AML-193 (cell line): ENCODE measurements around the gene ZDHHC14.
"Not testable (repeated sequence)": the region's sequence is repeated elsewhere in the genome, so short reads cannot be mapped to it uniquely, and the experiment has no call there.

Source experiments
- DNase-seq, 2 experiments: peaks; one replicate each; lab custom pipeline; 2025; lab: John Stamatoyannopoulos, UW

ZDHHC14 gene

DNA sequence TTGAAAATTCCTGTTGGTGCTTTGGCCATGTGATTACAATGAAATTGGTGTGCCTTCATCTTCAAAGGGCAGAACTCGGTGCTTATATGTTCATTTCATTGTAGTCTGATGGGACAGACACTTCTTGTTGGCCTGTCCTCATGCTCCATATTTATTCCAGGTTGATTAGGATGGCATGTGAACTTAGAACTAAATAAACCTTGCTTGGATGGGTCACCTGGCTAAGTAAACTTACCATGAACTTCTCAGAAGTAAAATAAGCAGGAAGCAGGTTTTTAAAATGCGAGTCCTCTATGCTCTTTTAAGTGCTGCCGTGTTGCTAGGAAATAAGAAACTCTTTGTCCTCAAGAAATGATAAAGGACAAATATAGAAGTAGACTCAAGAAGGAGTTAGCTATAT, 26.7 kb downstream of the ZDHHC14 start:
- DNase-seq: no peak

- not testable (repeated sequence) for DNase-seq
Observed at GRCh38 chr6:157408427-157408826, 27.4 kb downstream of the ZDHHC14 start.

DNA sequence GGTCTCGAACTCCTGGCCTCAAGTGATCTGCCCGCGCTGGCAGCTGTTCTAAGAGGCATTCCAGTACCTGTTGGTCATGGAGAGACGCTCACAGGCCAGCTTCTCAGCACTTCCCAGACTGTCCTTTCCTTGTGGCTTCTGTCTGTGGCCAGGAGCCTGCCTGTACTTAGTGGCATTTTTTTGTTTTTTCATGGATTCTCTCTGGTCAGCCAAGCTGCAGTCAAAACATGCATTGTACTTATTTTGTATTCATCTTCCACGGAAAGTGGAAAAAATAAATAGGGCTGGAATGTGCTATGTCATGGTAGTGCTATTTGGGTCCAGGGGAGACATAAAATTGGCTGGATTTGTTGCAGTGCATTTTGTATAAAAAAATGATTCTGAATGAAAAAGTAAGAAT, 29.1 kb downstream of the ZDHHC14 start:
- DNase-seq: no peak

GRCh38 chr6:157411368-157411767, 30.4 kb downstream of the ZDHHC14 start:
- no peak for DNase-seq

GRCh38 chr6:157412791-157413190, 31.8 kb downstream of the ZDHHC14 start:
- no peak for DNase-seq

GRCh38 chr6:157420497-157420896, 39.5 kb downstream of the ZDHHC14 start:
- no peak for DNase-seq

DNA sequence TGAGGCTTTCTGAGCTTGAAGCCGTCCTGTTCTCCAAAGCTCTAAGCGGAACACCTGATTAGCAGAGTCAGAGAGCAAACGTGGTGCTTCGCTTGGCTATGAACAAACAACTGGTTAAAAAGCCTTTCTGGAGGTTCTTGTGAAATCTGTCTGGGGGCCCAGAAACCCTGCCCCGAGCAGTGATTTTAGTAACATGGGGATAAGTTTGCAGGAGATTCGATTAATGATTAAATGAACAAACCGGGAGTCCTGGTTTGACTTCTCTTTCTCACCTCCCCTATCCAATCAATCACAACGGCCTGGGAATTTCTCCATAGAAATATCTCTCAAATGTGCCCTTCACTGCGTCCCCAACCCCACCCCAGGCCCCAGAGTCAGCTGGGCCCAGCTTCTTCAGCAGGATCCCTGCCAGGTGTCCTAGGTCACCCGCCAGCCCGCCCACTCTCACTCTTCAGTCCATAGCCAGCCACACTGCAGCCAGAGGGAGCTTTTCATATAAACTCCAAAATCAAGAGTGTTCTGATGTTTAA, 43.6 kb downstream of the ZDHHC14 start:
- no peak for DNase-seq

DNA sequence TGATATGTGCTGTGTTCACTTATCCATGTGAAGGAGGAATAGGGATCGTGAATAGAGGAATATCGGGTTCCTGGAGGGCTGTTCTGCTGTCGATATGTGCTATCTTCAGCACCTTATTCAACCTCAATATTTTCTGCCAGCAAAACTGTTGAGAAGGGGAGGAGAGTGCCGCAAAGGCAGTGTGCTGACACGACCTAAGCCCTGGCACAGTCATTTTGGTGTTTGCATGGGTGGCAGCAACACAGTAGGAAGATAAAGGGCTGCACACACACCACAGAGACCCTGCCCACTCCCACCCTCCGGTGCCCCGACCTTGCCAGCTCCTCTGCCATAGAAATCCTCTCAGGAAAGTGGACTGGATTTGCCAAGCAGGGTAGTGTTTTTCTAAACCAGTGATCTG, 47.0 kb downstream of the ZDHHC14 start:
- DNase-seq: no peak

GRCh38 chr6:157428427-157429202, 47.6 kb downstream of the ZDHHC14 start:
- no peak for DNase-seq

DNA sequence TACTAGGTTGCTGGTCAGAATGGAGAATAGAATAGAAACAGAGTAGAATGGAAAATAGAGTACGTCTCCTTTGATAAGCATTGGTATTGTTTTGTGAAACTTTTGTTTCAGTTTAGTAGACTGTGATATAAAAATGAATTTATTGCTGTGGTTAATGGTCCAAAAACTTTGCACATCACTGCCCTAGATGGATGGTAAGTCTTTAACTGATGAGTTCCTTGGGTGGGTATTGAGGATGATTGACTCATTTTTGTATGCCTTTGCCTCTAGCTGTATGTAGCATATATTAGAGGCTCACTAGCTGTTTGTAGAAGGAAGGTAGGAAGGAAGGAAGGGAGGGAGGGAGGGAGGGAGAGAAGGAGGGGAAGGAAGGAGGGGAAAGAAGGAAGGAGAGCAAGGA, 48.3 kb downstream of the ZDHHC14 start:
- DNase-seq: no peak

- DNase-seq: no peak
Observed at GRCh38 chr6:157430834-157431233, 49.8 kb downstream of the ZDHHC14 start.

DNA sequence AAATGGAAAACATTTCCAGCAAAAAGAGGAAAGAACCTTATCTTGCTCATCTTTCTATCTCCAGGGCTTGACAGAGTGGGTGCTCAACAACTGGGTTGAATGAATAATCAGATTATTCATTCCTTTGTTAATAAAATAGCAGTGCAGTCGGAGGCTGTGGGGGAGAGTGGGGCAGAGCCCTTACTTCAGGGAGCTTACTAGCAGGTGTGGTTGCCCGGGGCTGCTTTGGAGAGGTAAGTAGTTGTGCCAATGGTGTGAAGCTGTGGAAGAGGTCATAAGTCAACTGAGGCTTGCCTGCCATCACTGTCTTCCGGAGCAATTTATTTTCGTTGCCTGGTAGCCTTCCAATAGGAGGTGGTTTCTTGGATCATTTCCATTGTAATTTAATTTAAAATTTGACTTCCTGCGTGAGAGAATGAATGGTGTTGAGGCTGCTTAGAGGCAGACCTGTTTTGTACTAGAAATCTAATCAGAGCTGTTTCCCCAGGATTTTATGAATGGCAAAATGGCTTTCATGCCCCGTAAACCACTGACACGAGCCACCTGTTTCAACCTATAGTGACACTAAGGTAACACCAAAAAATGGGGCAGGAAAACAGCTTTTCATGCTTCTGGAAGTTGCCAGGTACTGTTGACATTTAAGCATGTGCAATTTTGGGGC, 51.4 kb downstream of the ZDHHC14 start:
- no peak for DNase-seq

DNA sequence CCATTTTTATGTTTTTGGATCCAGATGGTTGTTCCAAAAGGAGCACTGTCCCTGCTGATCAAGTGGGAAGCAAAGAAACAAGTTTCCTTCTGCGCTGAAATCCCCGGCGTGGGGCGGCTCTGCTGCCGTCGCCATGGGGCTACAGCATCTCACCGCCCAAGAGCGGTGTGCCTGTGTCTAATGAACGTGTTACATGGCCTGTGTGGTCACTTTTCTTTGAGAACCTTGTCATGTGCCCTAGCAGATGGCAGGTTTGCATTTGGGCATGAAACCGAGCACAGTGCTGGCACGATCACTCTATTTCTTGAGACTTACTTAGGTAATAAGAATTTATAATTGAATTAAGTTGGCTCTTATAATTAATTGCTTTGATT, 51.9 kb downstream of the ZDHHC14 start:
- DNase-seq: no peak

- DNase-seq: no peak
Observed at GRCh38 chr6:157433678-157434081, 52.7 kb downstream of the ZDHHC14 start.

DNA sequence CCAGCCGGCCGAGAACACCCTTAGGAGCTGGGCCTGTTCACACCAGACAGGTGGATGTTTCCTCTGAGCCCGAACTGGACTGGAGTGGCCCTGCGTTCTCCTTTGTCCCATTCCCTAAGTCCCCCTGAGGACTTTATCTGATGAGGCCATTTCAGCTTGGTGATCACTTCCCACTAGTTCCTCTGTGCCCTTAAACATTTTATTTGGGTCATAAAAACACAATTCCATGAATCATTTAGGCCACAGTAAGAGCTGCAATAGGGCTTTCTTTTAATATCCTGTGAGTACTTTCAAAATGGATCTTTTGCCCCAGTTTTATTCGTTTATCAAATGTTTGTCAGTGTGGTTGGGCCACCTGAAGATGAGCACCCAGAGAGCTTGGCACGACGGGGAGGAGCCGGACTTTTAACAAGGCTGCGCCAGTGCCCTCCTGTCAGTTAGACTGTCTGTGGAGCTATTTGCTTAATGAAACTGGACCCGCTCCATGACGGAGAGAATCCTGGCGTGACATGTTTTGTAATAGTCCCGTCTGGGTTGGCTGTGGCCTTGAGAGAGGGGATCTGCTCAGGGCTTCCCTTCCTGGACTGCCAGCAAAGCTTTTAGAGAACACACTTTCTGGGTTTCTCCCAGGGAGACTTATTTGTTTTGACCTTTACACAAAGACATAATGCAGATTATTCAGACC, 53.5 kb downstream of the ZDHHC14 start:
- no peak for DNase-seq

DNA sequence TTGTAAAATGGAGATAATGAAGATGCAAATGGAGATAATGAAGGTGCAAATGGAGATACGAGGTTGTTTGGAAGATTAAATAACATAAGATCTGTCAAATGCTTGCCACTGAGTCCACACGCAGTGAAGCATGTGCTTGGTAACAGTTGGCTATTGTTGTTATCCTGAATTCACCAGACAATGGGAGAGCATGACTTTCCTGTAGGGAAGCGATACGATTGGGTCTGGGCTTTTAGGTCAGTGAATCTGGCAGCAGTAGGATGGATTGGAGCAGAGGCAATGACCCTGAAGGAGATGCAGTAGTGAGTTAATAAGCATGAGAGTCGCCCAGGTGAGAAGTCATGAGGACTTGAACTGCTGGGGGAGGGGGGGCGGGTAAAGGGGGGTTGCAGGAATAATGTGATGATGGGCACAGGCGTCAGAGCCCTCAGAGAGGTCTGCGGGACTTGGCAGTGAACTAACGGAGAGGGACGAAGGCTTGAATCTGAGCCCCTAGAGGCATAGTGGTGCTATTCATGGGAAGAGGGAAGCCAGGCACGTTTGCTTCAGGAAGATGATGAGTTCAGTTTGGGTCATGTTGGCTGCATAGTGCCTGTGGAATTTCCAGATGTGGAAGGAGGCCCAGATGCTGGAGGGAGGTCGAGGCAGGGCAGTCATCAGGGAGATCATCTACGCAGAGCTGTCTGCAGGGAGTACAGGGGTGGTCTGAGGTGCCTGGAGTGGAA, 55.4 kb downstream of the ZDHHC14 start:
- DNase-seq: no peak

DNA sequence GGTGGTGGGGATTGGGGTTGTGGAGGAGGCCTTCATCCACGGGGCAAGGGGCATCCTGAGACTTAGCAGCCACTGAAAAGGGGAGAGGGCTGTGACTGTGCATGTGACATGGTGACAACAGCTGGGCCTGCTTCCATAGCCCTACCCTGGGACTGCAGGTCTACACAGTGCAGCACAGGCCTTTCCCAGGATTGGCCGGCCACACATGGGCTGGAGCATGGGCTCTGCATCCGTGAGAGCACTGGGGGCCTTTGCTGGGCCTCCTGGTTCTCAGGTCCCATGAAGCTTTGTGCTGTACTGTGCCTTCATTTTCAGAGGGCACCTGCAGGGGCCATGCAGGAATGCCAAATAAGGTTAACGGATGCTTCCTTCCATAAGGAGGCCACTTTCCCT, 56.0 kb downstream of the ZDHHC14 start:
- DNase-seq: no peak

GRCh38 chr6:157438611-157439111, 57.7 kb downstream of the ZDHHC14 start:
- DNase-seq: peak in 1 of 2 experiments; percentile 30

DNA sequence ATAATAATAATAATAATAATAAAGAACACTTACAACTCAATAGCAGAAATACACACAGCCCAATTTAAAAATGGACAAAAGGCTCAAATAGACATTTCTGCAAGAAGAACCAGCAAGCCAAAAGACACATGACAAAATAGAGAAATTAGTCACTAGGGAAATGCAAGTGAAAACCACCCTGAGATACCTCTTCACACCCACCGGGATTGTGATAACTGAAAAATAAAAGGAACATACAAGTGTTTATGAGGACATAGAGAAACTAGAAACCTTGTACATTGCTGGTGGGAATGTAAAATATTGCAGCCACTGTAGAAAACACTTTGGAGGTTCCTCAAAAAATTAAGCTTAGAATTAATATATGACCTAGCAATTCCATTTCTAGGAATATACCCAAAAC, 59.2 kb downstream of the ZDHHC14 start:
- no peak for DNase-seq

- DNase-seq: peak; percentile 59 to 71
Observed at GRCh38 chr6:157442291-157442690, 61.3 kb downstream of the ZDHHC14 start.

DNA sequence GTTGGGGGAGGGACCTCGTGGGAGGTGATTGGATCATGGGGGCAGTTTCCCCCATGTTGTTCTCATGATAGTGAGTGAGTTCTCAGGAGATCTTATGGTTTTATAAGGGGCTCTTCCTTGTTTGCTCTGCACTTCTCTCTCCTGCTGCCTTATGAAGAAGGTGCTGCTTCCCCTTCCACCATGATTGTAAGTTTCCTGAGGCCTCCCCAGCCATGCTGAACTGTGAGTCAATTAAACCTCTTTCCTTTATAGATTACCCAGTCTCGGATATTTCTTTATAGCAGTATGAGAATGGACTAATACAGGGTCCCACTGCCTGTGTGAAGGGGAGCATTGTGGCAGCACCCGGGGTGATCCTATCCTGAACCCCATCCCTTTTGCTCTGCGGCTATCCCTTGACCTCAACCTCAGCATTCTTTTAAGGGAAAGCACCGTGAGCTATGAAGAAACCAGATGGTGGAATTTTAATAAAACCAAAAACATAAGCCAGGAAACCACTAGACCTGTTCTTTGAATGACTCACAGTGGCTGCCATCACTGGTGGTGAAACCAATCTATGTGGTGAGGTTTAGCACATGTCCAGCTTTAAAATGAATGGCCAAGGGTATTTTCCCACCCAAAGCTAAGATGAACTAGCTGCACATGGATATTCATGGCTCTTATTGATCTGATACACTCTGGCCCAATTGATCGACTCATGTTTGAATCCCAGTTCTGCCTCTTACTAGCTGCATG, 62.2 kb downstream of the ZDHHC14 start:
- DNase-seq: peak in 1 of 2 experiments; percentile 22
